ENCODE data around the gene TOP1. TPM values are rescaled to one million over a fixed set of nuclear protein-coding genes. Genes with fewer than 3 reads are reported as not detected.

TOP1 gene
- total RNA-seq, 1 donor from 2014 or later = 17.2 TPM

- Histone ChIP-seq H3K9ac (ENCODE audit: low read depth in 1 of 3, low read length in 3 of 3) (no peak overlapping the region), H3K27ac (ENCODE audit: low read depth, low read length) (no peak overlapping the region), H3K4me1 (ENCODE audit: control insufficient read depth in 3 of 3, insufficient read depth in 3 of 3, low read length in 3 of 3) (peaks cover 4 to 5% (median 4%) of the 10 kb centered on the region in 3 donors), H3K9me3 (ENCODE audit: control insufficient read depth in 3 of 3, low read length in 3 of 3) (no peaks in the 10 kb centered on the region), H3K27me3 (ENCODE audit: control insufficient read depth in 3 of 3, insufficient read depth in 3 of 3, low read length in 3 of 3) (no peaks in the 10 kb centered on the region), H3K36me3 (ENCODE audit: control insufficient read depth in 3 of 3, insufficient read depth in 3 of 3, low read length in 3 of 3) (no peaks in the 10 kb centered on the region), H3K4me3 (ENCODE audit: low read length in 3 of 3) (no peak overlapping the region)
Observed at GRCh38 chr20:40991181-40991889, 37.3 kb upstream of the TOP1 start.

GRCh38 chr20:40992349-40993113 lies 36.1 kb upstream of the TOP1 start:
- Histone ChIP-seq H3K36me3 (ENCODE audit: control insufficient read depth in 3 of 3, insufficient read depth in 3 of 3, low read length in 3 of 3) (no peaks in the 10 kb centered on the region), H3K27ac (ENCODE audit: low read depth, low read length) (no peak overlapping the region), H3K9ac (ENCODE audit: low read depth in 1 of 3, low read length in 3 of 3) (no peak overlapping the region)

GRCh38 chr20:40993794-40994540 lies 34.7 kb upstream of the TOP1 start:
- Histone ChIP-seq H3K27me3 (ENCODE audit: control insufficient read depth in 3 of 3, insufficient read depth in 3 of 3, low read length in 3 of 3) (no peaks in the 10 kb centered on the region), H3K4me1 (ENCODE audit: control insufficient read depth in 3 of 3, insufficient read depth in 3 of 3, low read length in 3 of 3) (peaks cover 4 to 5% (median 4%) of the 10 kb centered on the region in 3 donors), H3K9ac (ENCODE audit: low read depth in 1 of 3, low read length in 3 of 3) (no peak overlapping the region), H3K4me3 (ENCODE audit: low read length in 3 of 3) (no peak overlapping the region), H3K36me3 (ENCODE audit: control insufficient read depth in 3 of 3, insufficient read depth in 3 of 3, low read length in 3 of 3) (no peaks in the 10 kb centered on the region), H3K27ac (ENCODE audit: low read depth, low read length) (no peak overlapping the region), H3K9me3 (ENCODE audit: control insufficient read depth in 3 of 3, low read length in 3 of 3) (no peaks in the 10 kb centered on the region)

More at GRCh38 chr20:40992349-40993113, 36.1 kb upstream of the TOP1 start:
- no peaks in the 10 kb centered on the region for H3K27me3 ChIP-seq (ENCODE audit: control insufficient read depth in 3 of 3, insufficient read depth in 3 of 3, low read length in 3 of 3)
- H3K4me3 ChIP-seq (ENCODE audit: low read length in 3 of 3) = no peak overlapping the region
- peaks cover 4 to 5% (median 4%) of the 10 kb centered on the region in 3 donors for H3K4me1 ChIP-seq (ENCODE audit: control insufficient read depth in 3 of 3, insufficient read depth in 3 of 3, low read length in 3 of 3)
- no peaks in the 10 kb centered on the region for H3K9me3 ChIP-seq (ENCODE audit: control insufficient read depth in 3 of 3, low read length in 3 of 3)

GRCh38 chr20:40996326-40996725 lies 32.3 kb upstream of the TOP1 start:
- Histone ChIP-seq H3K4me1 (ENCODE audit: control insufficient read depth in 3 of 3, insufficient read depth in 3 of 3, low read length in 3 of 3) (no peaks in the 10 kb centered on the region), H3K4me3 (ENCODE audit: low read length in 3 of 3) (no peak overlapping the region), H3K36me3 (ENCODE audit: control insufficient read depth in 3 of 3, insufficient read depth in 3 of 3, low read length in 3 of 3) (no peaks in the 10 kb centered on the region), H3K9ac (ENCODE audit: low read depth in 1 of 3, low read length in 3 of 3) (no peak overlapping the region), H3K27me3 (ENCODE audit: control insufficient read depth in 3 of 3, insufficient read depth in 3 of 3, low read length in 3 of 3) (no peaks in the 10 kb centered on the region), H3K9me3 (ENCODE audit: control insufficient read depth in 3 of 3, low read length in 3 of 3) (no peaks in the 10 kb centered on the region), H3K27ac (ENCODE audit: low read depth, low read length) (no peak overlapping the region)

- no peaks in the 10 kb centered on the region for H3K36me3 ChIP-seq (ENCODE audit: control insufficient read depth in 3 of 3, insufficient read depth in 3 of 3, low read length in 3 of 3)
- H3K9me3 ChIP-seq (ENCODE audit: control insufficient read depth in 3 of 3, low read length in 3 of 3) = no peaks in the 10 kb centered on the region
- H3K27ac ChIP-seq (ENCODE audit: low read depth, low read length) = no peak overlapping the region
- no peaks in the 10 kb centered on the region for H3K27me3 ChIP-seq (ENCODE audit: control insufficient read depth in 3 of 3, insufficient read depth in 3 of 3, low read length in 3 of 3)
- no peak overlapping the region for H3K4me3 ChIP-seq (ENCODE audit: low read length in 3 of 3)
- no peak overlapping the region for H3K9ac ChIP-seq (ENCODE audit: low read depth in 1 of 3, low read length in 3 of 3)
- no peaks in the 10 kb centered on the region for H3K4me1 ChIP-seq (ENCODE audit: control insufficient read depth in 3 of 3, insufficient read depth in 3 of 3, low read length in 3 of 3)
Observed at GRCh38 chr20:40997116-40997515, 31.5 kb upstream of the TOP1 start.

- no peak overlapping the region for H3K9ac ChIP-seq (ENCODE audit: low read depth in 1 of 3, low read length in 3 of 3)
- peaks cover 7 to 21% (median 20%) of the 10 kb centered on the region in 3 donors for H3K4me1 ChIP-seq (ENCODE audit: control insufficient read depth in 3 of 3, insufficient read depth in 3 of 3, low read length in 3 of 3)
- H3K27me3 ChIP-seq (ENCODE audit: control insufficient read depth in 3 of 3, insufficient read depth in 3 of 3, low read length in 3 of 3) = no peaks in the 10 kb centered on the region
- H3K9me3 ChIP-seq (ENCODE audit: control insufficient read depth in 3 of 3, low read length in 3 of 3) = no peaks in the 10 kb centered on the region
- H3K27ac ChIP-seq (ENCODE audit: low read depth, low read length) = no peak overlapping the region
- H3K36me3 ChIP-seq (ENCODE audit: control insufficient read depth in 3 of 3, insufficient read depth in 3 of 3, low read length in 3 of 3) = no peaks in the 10 kb centered on the region
- no peak overlapping the region for H3K4me3 ChIP-seq (ENCODE audit: low read length in 3 of 3)
Observed at GRCh38 chr20:40999841-41000240, 28.8 kb upstream of the TOP1 start.

- no peaks in the 10 kb centered on the region for H3K27me3 ChIP-seq (ENCODE audit: control insufficient read depth in 3 of 3, insufficient read depth in 3 of 3, low read length in 3 of 3)
- H3K4me3 ChIP-seq (ENCODE audit: low read length in 3 of 3) = no peak overlapping the region
- no peaks in the 10 kb centered on the region for H3K9me3 ChIP-seq (ENCODE audit: control insufficient read depth in 3 of 3, low read length in 3 of 3)
- H3K9ac ChIP-seq (ENCODE audit: low read depth in 1 of 3, low read length in 3 of 3) = no peak overlapping the region
- H3K4me1 ChIP-seq (ENCODE audit: control insufficient read depth in 3 of 3, insufficient read depth in 3 of 3, low read length in 3 of 3) = peaks cover 7 to 28% (median 27%) of the 10 kb centered on the region in 3 donors
- no peak overlapping the region for H3K27ac ChIP-seq (ENCODE audit: low read depth, low read length)
- H3K36me3 ChIP-seq (ENCODE audit: control insufficient read depth in 3 of 3, insufficient read depth in 3 of 3, low read length in 3 of 3) = no peaks in the 10 kb centered on the region
Observed at GRCh38 chr20:41000628-41001027, 28.0 kb upstream of the TOP1 start.

GRCh38 chr20:41001497-41001896 lies 27.1 kb upstream of the TOP1 start:
- no peaks in the 10 kb centered on the region for H3K36me3 ChIP-seq (ENCODE audit: control insufficient read depth in 3 of 3, insufficient read depth in 3 of 3, low read length in 3 of 3)
- H3K27me3 ChIP-seq (ENCODE audit: control insufficient read depth in 3 of 3, insufficient read depth in 3 of 3, low read length in 3 of 3) = no peaks in the 10 kb centered on the region
- peaks cover 2 to 4% (median 2%) of the 10 kb centered on the region in 3 donors for H3K9me3 ChIP-seq (ENCODE audit: control insufficient read depth in 3 of 3, low read length in 3 of 3)
- no peak overlapping the region for H3K9ac ChIP-seq (ENCODE audit: low read depth in 1 of 3, low read length in 3 of 3)
- peaks cover 7 to 37% (median 33%) of the 10 kb centered on the region in 3 donors for H3K4me1 ChIP-seq (ENCODE audit: control insufficient read depth in 3 of 3, insufficient read depth in 3 of 3, low read length in 3 of 3)
- no peak overlapping the region for H3K27ac ChIP-seq (ENCODE audit: low read depth, low read length)
- H3K4me3 ChIP-seq (ENCODE audit: low read length in 3 of 3) = no peak overlapping the region

GRCh38 chr20:41002842-41003142 lies 25.8 kb upstream of the TOP1 start:
- no peaks in the 10 kb centered on the region for H3K36me3 ChIP-seq (ENCODE audit: control insufficient read depth in 3 of 3, insufficient read depth in 3 of 3, low read length in 3 of 3)
- no peak overlapping the region for H3K4me3 ChIP-seq (ENCODE audit: low read length in 3 of 3)
- no peak overlapping the region for H3K9ac ChIP-seq (ENCODE audit: low read depth in 1 of 3, low read length in 3 of 3)
- H3K27me3 ChIP-seq (ENCODE audit: control insufficient read depth in 3 of 3, insufficient read depth in 3 of 3, low read length in 3 of 3) = no peaks in the 10 kb centered on the region
- peaks cover 3 to 6% (median 4%) of the 10 kb centered on the region in 3 donors for H3K9me3 ChIP-seq (ENCODE audit: control insufficient read depth in 3 of 3, low read length in 3 of 3)
- peaks cover 13 to 43% (median 33%) of the 10 kb centered on the region in 3 donors for H3K4me1 ChIP-seq (ENCODE audit: control insufficient read depth in 3 of 3, insufficient read depth in 3 of 3, low read length in 3 of 3)
- H3K27ac ChIP-seq (ENCODE audit: low read depth, low read length) = peak overlapping the region; percentile 70

Data from skeletal muscle tissue (tissue), 4 donors.